Adrenal gland (tissue), 12 donors: Measurements from ENCODE around the gene APP. TPM values are rescaled to one million over a fixed set of nuclear protein-coding genes. Genes with fewer than 3 reads are reported as not detected.

Experiments
- DNase-seq, 7 donors: peaks; one replicate each; pipeline ENCODE4 v3.0.0-alpha.2; 2019 to 2020
- H3K27ac ChIP-seq, 5 donors: fragments of 200-600 bp; sonication (generic) in 4 of 5; 1 replicate in 3 of 5; 2 replicates in 2 of 5; pipeline versions ENCODE4 v1.5.1 to v1.8.0; 2016 to 2020; ENCODE audit warnings: mild to moderate bottlenecking in 1 of 5
- H3K27me3 ChIP-seq: fragments of 200-600 bp; 2 replicates; pipeline ENCODE4 v1.8.0; 2021
- H3K36me3 ChIP-seq, 2 donors: fragments of 200-600 bp; replicated peaks in 1 of 2; 1 replicate in 1 of 2; 2 replicates in 1 of 2; pipeline versions ENCODE4 v1.5.1 to v1.8.0; 2018 to 2022
- H3K4me1 ChIP-seq, 2 donors: fragments of 200-600 bp; replicated peaks in 1 of 2; 1 replicate in 1 of 2; 2 replicates in 1 of 2; pipeline versions ENCODE4 v1.5.1 to v1.8.0; 2018 to 2021
- H3K4me3 ChIP-seq, 4 donors: fragments of 200-600 bp; sonication (generic) in 3 of 4; one replicate each; pipeline ENCODE4 v1.5.1; 2016 to 2018
- H3K9me3 ChIP-seq, 3 donors: fragments of 200-600 bp; sonication (generic) in 1 of 3; replicated peaks in 1 of 3; 1 replicate in 2 of 3; 2 replicates in 1 of 3; pipeline versions ENCODE4 v1.5.1 to v1.8.0; 2016 to 2021
- CTCF ChIP-seq, 6 experiments: fragments of 450-650 bp in 4 of 6; fragments of 200-600 bp in 2 of 6; sonication (generic) in 1 of 6; IDR thresholded peaks; 1 replicate in 5 of 6; 2 replicates in 1 of 6; pipeline versions ENCODE4 v1.5.1 to v1.8.0; 2016 to 2021; ENCODE audit warnings: antibody characterized with exemption in 6 of 6, mild to moderate bottlenecking in 2 of 6, moderate library complexity in 1 of 6
- POLR2A ChIP-seq, 2 donors: fragments of 450-650 bp; IDR thresholded peaks; one replicate each; pipeline ENCODE4 v1.6.1; 2017; ENCODE audit warnings: antibody characterized with exemption in 2 of 2, mild to moderate bottlenecking in 2 of 2, moderate library complexity in 1 of 2
- WGBS, 4 donors: extraction: QIAGEN DNeasy Blood & Tissue Kit in 2 of 4; methylation state at CpG; one replicate each; pipeline versions ENCODE4 v1.1.5 to v1.1.7; 2013 to 2017; 5-methylcytosine and 5-hydroxymethylcytosine counted together
- intact Hi-C, 2 donors: fragments of 100-400 bp; cut with DNase I; formaldehyde crosslinking; loops; one replicate each; pipeline versions ENCODE4 v1.14.1 to v1.15.0; 2022 to 2023
- polyA plus RNA-seq, 3 donors: library from polyadenylated mRNA; stranded (reverse); fragments of 200-250 nt in 2 of 3; fragments of 350-450 nt in 1 of 3; fragmentation: Illumina TruSeq in 1 of 3; extraction: RNeasy Lipid Tissue Mini Kit (QIAGEN cat#74804) in 1 of 3; gene quantifications; one replicate each; pipeline ENCODE4 v1.2.3, GENCODE V29; 2013 to 2014
- total RNA-seq, 9 donors: library from RNA; depleted of rRNA in 4 of 9; stranded (reverse); fragments of >200 nt in 4 of 9; fragments of 120-200 nt in 1 of 9; fragmentation: NEBNext Ultra II Directional in 1 of 9; extraction: Animal tissue kit (Norgen Biotek cat#: 25700) in 1 of 9; gene quantifications; one replicate each; pipeline versions ENCODE4 v1.1.0 to v1.2.4, GENCODE V29; 2013 to 2023
- donor health status: healthy with polysubstance abuse.
- donor health status: Bipolar disorder and iron deficiency.
- donor health status: DM: yes; HTN: yes; CAD: no.
- donor health status: DM: no; HTN: no; CAD: no.
- donor health status: DM: no; HTN: no; CAD: no.
- donor health status: DM: yes; HTN: yes; CAD: no.

Gene APP
- total and polyA plus RNA-seq, 12 donors: 161 to 1,079 (median 710) TPM

DNA sequence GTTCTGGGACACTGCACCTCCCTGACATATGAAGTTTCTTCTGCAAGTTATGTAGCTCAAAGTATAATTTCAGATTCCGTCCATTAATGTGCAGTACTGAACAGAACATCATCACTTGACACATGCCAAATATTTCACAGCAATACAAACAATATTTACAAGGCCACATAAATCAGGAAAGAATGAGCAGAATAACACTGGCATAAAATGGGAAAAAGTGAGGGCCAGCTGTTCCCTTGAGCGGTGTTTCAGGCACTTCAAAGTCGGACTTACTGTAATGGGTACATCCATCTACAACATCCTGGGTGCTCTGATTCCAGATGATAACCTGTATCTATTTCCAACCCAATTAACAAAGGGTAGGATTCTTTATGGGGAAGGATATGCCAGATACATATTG lies 217.4 kb downstream of the APP start:
- H3K9me3 ChIP-seq: no peaks in the 10 kb centered on the region
- no peaks in the 10 kb centered on the region for H3K36me3 ChIP-seq
- intact Hi-C loops: no loop called here
- 42 to 58% (median 45%) methylated on average over 3 of the region's 3 CpGs for WGBS, 4 donors
- H3K27me3 ChIP-seq: no peaks in the 10 kb centered on the region
- no peak overlapping the region for H3K4me3 ChIP-seq
- no peak for DNase-seq
- peaks cover 24 to 49% of the 10 kb centered on the region in 2 donors for H3K4me1 ChIP-seq
- TF ChIP-seq CTCF (IDR thresholded peaks at IDR 0.05) (no peak), POLR2A (IDR thresholded peaks at IDR 0.05) (no peak)
- H3K27ac ChIP-seq: peak overlapping the region in 3 of 5 donors; percentile 56 to 81 (median 68)

- intact Hi-C loops: no loop called here
- Histone ChIP-seq H3K27ac (peak overlapping the region in 2 of 5 donors; percentile 56 to 68), H3K27me3 (no peaks in the 10 kb centered on the region), H3K9me3 (no peaks in the 10 kb centered on the region), H3K4me3 (no peak overlapping the region), H3K36me3 (no peaks in the 10 kb centered on the region), H3K4me1 (peaks cover 21 to 43% of the 10 kb centered on the region in 2 donors)
- TF ChIP-seq CTCF (IDR thresholded peaks at IDR 0.05): no peak
- TF ChIP-seq POLR2A (IDR thresholded peaks at IDR 0.05): no peak
- no peak for DNase-seq
- WGBS, 4 donors: 71 to 76% (median 75%) methylated on average over 1 of the region's 1 CpG
Measured at GRCh38 chr21:25952306-25952705, 218.3 kb downstream of the APP start.

- Histone ChIP-seq H3K27ac (no peak overlapping the region), H3K27me3 (no peaks in the 10 kb centered on the region), H3K4me3 (no peak overlapping the region), H3K36me3 (no peaks in the 10 kb centered on the region), H3K9me3 (no peaks in the 10 kb centered on the region), H3K4me1 (peaks cover 21 to 31% of the 10 kb centered on the region in 2 donors)
- TF ChIP-seq CTCF (IDR thresholded peaks at IDR 0.05): no peak
- intact Hi-C loops: no loop called here
- 0% methylated on average over 1 of the region's 1 CpG; no CpG with 5 or more reads in 1 of the 4 donors for WGBS, 4 donors
- peak in 1 of 7 donors; percentile 44 for DNase-seq
Measured at GRCh38 chr21:25949701-25950100, 220.9 kb downstream of the APP start.

GRCh38 chr21:25944672-25945213 lies 225.8 kb downstream of the APP start:
- Histone ChIP-seq H3K27ac (no peak overlapping the region), H3K9me3 (no peaks in the 10 kb centered on the region), H3K27me3 (no peaks in the 10 kb centered on the region), H3K36me3 (no peaks in the 10 kb centered on the region), H3K4me1 (peaks cover 0 to 34% of the 10 kb centered on the region in 2 donors), H3K4me3 (no peak overlapping the region)
- no peak for DNase-seq
- WGBS, 4 donors: 77 to 89% (median 83%) methylated on average over 3 of the region's 3 CpGs
- intact Hi-C loops: no loop called here
- TF ChIP-seq CTCF (IDR thresholded peaks at IDR 0.05) (no peak), POLR2A (IDR thresholded peaks at IDR 0.05) (no peak)
